ENCODE results near the gene ZSWIM3.

ZSWIM3 gene

DNA sequence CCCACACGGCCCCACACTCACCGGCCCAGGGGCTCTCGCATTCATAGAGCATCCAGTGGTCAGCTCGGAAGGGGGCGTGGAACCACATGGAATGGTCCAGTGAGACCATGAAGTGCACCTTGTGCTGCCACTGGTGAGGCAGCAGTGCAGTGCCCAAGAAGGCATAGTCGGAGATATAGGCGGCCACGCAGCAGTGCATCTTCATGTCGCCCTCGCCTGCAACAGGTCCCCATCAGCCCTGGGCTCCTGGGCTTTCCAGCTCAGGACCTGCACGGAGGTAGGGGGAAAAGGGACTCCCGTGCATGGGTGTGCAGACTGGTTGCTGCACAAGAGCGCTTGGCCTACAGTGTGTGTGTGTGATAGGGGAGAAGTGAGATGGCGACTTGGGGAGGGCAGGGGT, 13.9 kb upstream of the ZSWIM3 start:
- H3K4me2 ChIP-seq (ENCODE audit: low read length) = no peak overlapping the region
- H3K4me1 ChIP-seq (ENCODE audit: low read length) = peaks cover 21% of the 10 kb centered on the region
- H3K9ac ChIP-seq (ENCODE audit: low read length) = no peak overlapping the region
- H2AFZ ChIP-seq (ENCODE audit: low read depth, low read length) = no peak overlapping the region
- TF ChIP-seq, protein P1, sequence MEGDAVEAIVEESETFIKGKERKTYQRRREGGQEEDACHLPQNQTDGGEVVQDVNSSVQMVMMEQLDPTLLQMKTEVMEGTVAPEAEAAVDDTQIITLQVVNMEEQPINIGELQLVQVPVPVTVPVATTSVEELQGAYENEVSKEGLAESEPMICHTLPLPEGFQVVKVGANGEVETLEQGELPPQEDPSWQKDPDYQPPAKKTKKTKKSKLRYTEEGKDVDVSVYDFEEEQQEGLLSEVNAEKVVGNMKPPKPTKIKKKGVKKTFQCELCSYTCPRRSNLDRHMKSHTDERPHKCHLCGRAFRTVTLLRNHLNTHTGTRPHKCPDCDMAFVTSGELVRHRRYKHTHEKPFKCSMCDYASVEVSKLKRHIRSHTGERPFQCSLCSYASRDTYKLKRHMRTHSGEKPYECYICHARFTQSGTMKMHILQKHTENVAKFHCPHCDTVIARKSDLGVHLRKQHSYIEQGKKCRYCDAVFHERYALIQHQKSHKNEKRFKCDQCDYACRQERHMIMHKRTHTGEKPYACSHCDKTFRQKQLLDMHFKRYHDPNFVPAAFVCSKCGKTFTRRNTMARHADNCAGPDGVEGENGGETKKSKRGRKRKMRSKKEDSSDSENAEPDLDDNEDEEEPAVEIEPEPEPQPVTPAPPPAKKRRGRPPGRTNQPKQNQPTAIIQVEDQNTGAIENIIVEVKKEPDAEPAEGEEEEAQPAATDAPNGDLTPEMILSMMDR (IDR thresholded peaks at IDR 0.05; ENCODE audit: low read depth, low read length) = no peak
- TF ChIP-seq EZH2phosphoT487 (IDR thresholded peaks at IDR 0.05; ENCODE audit: low read depth) = no peak
- no peaks in the 10 kb centered on the region for H3K9me3 ChIP-seq (ENCODE audit: insufficient read depth, low read length)
- no peak overlapping the region for H3K27ac ChIP-seq (ENCODE audit: low read length)
- no peaks in the 10 kb centered on the region for H3K27me3 ChIP-seq (ENCODE audit: low read depth, low read length)
- no peak overlapping the region for H3K4me3 ChIP-seq (ENCODE audit: low read length)
- no peaks in the 10 kb centered on the region for H3K79me2 ChIP-seq (ENCODE audit: low read length)
- peaks cover 18% of the 10 kb centered on the region for H3K36me3 ChIP-seq (replicated peaks; ENCODE audit: low read depth, low read length)
- no peaks in the 10 kb centered on the region for H4K20me1 ChIP-seq (ENCODE audit: insufficient read depth, low read length)

DNA sequence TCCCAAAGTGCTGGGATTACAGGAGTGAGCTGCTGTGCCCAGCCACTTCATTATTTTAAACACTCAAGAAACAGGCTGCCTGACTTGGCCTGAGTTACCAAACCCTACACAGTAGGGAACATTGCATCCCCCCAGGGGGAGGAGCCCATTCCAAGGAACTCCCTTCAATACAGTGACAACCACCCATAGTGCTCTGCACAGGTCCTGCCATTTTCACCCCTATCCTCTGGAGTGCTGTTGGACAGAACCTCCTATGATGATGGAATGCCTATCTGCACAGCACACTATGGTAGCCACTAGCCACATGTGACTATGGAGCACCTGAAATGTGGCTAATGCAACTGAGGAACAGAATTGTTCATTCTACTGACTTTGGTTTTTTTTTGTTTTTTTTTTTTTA, 12.0 kb upstream of the ZSWIM3 start:
- Histone ChIP-seq H3K9me3 (ENCODE audit: insufficient read depth, low read length) (no peaks in the 10 kb centered on the region), H3K36me3 (replicated peaks; ENCODE audit: low read depth, low read length) (peaks cover 18% of the 10 kb centered on the region), H3K4me3 (ENCODE audit: low read length) (no peak overlapping the region), H3K27me3 (ENCODE audit: low read depth, low read length) (no peaks in the 10 kb centered on the region), H3K79me2 (ENCODE audit: low read length) (no peaks in the 10 kb centered on the region), H4K20me1 (ENCODE audit: insufficient read depth, low read length) (no peaks in the 10 kb centered on the region), H2AFZ (ENCODE audit: low read depth, low read length) (no peak overlapping the region), H3K9ac (ENCODE audit: low read length) (no peak overlapping the region), H3K4me1 (ENCODE audit: low read length) (peaks cover 16% of the 10 kb centered on the region), H3K4me2 (ENCODE audit: low read length) (no peak overlapping the region), H3K27ac (ENCODE audit: low read length) (no peak overlapping the region)
- no peak for TF ChIP-seq EZH2phosphoT487 (IDR thresholded peaks at IDR 0.05; ENCODE audit: low read depth)
- TF ChIP-seq, protein P1 (IDR thresholded peaks at IDR 0.05; ENCODE audit: low read depth, low read length) = no peak

DNA sequence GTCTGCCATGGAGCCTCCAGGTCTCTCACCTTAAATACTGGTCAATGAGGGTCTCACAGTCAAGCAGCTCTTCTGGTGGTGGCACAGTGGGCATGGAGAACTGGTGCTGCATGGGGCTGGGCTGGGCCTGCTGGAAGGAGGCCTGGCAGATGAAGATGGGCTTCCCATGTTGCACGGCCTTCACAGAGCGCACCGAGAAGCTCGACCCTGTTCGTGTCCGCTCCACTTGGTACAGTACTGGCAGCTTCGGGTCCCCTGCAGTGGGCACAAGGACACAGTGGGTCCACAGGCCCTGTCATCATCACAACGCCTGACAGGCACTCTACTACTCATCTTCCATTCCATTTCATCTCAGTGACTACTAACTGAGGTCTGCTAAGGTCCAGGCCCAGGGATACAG, 9.0 kb upstream of the ZSWIM3 start:
- H2AFZ ChIP-seq (ENCODE audit: low read depth, low read length) = no peak overlapping the region
- no peak overlapping the region for H3K27ac ChIP-seq (ENCODE audit: low read length)
- no peaks in the 10 kb centered on the region for H3K4me1 ChIP-seq (ENCODE audit: low read length)
- H3K27me3 ChIP-seq (ENCODE audit: low read depth, low read length) = no peaks in the 10 kb centered on the region
- H3K79me2 ChIP-seq (ENCODE audit: low read length) = no peaks in the 10 kb centered on the region
- H3K4me2 ChIP-seq (ENCODE audit: low read length) = no peak overlapping the region
- TF ChIP-seq EZH2phosphoT487 (IDR thresholded peaks at IDR 0.05; ENCODE audit: low read depth) = no peak
- TF ChIP-seq, protein P1 (IDR thresholded peaks at IDR 0.05; ENCODE audit: low read depth, low read length) = no peak
- no peaks in the 10 kb centered on the region for H3K9me3 ChIP-seq (ENCODE audit: insufficient read depth, low read length)
- H3K36me3 ChIP-seq (replicated peaks; ENCODE audit: low read depth, low read length) = peaks cover 9% of the 10 kb centered on the region
- H4K20me1 ChIP-seq (ENCODE audit: insufficient read depth, low read length) = no peaks in the 10 kb centered on the region
- no peak overlapping the region for H3K4me3 ChIP-seq (ENCODE audit: low read length)
- no peak overlapping the region for H3K9ac ChIP-seq (ENCODE audit: low read length)

DNA sequence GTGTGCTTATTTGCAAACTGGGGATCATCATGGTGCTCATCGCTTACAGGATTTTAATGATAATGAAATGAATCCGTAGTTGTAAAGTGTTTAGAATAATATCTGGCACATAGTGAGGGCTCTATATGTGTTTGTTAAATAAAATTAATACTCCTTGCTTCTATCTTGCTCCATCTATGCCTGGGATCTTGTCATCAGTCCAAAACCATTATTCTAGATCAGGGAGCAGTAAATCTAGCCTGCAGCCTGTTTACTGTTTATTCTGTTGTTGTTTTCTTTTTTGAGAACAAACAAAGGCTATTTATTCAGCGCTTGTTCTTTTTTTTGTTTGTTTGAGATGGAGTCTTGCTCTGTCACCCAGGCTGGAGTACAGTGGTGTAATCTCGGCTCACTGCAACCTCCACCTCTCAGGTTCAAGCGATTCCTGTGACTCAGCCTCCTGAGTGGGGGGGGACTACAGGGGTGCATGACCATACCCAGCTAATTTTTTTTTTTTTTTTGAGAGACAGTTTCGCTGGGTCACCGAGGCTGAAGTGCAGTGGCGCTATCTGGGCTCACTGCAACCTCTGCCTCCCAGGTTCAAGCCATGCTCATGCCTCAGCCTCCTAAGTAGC, 8.3 kb upstream of the ZSWIM3 start:
- Histone ChIP-seq H3K27ac (ENCODE audit: low read length) (no peak overlapping the region), H3K9ac (ENCODE audit: low read length) (no peak overlapping the region), H2AFZ (ENCODE audit: low read depth, low read length) (no peak overlapping the region), H3K79me2 (ENCODE audit: low read length) (no peaks in the 10 kb centered on the region), H3K9me3 (ENCODE audit: insufficient read depth, low read length) (no peaks in the 10 kb centered on the region), H4K20me1 (ENCODE audit: insufficient read depth, low read length) (no peaks in the 10 kb centered on the region), H3K4me2 (ENCODE audit: low read length) (no peak overlapping the region), H3K4me1 (ENCODE audit: low read length) (no peaks in the 10 kb centered on the region), H3K4me3 (ENCODE audit: low read length) (no peak overlapping the region), H3K27me3 (ENCODE audit: low read depth, low read length) (no peaks in the 10 kb centered on the region), H3K36me3 (replicated peaks; ENCODE audit: low read depth, low read length) (peaks cover 6% of the 10 kb centered on the region)
- no peak for TF ChIP-seq EZH2phosphoT487 (IDR thresholded peaks at IDR 0.05; ENCODE audit: low read depth)
- TF ChIP-seq, protein P1 (IDR thresholded peaks at IDR 0.05; ENCODE audit: low read depth, low read length) = no peak

Data from OCI-LY3 (cell line).